NCI-H2227 (cell line): ENCODE results near the gene PIK3CD.

Source experiments
- DNase-seq: peaks from one replicate; lab custom pipeline; 2025; ENCODE audit not compliant: unreplicated experiment; lab: John Stamatoyannopoulos, UW

Gene PIK3CD

DNA sequence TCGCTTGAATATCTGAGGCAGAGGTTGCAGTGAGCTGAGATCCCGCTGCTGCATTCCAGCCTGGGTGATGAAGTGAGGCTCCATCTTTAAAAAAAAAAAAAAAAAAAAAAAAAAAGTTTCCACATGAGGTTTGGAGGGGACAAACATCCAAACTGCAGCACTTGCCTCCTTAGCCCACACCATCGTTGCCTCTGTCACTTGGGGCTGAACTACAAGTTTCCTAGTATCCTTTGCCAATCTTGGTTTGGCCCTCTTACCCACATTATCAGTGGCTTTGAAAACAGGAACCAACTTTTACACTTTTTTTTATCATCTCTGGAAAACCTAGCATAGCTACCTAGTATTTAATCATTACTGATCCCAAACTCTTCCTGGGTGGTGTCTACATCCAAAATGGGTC is 113.0 kb downstream of the PIK3CD start:
- DNase-seq = no peak

DNA sequence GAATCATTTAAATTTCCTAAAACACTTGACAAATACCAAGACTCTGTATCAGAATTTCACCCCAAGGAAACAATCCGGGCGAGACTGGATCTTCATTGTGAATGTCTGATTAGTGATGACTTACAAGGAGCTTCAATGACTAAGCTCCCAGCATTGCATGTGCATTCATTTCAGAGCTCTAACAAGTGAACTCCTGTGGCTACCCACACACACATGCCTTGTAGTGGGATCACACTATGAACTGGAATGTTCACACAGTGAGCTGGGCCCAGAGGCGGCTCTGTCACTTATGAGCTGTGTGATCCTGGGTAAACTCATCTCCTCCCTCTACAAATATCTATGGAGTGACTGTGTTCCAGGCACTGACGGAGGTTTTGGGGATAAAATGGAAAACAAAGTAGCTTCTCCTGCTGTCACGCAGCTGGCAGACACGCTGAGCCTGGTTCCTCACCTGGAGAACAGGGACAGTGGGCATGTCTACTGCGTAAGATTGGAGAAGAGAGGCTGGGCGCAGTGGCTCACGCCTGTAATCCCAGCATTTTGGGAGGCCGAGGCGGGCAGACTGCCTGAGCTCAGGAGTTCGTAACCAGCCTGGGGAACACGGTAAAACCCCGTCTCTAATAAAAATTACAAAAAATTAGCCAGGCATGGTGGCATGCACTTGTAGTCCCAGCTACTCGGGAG is 115.4 kb downstream of the PIK3CD start:
- no peak for DNase-seq

DNA sequence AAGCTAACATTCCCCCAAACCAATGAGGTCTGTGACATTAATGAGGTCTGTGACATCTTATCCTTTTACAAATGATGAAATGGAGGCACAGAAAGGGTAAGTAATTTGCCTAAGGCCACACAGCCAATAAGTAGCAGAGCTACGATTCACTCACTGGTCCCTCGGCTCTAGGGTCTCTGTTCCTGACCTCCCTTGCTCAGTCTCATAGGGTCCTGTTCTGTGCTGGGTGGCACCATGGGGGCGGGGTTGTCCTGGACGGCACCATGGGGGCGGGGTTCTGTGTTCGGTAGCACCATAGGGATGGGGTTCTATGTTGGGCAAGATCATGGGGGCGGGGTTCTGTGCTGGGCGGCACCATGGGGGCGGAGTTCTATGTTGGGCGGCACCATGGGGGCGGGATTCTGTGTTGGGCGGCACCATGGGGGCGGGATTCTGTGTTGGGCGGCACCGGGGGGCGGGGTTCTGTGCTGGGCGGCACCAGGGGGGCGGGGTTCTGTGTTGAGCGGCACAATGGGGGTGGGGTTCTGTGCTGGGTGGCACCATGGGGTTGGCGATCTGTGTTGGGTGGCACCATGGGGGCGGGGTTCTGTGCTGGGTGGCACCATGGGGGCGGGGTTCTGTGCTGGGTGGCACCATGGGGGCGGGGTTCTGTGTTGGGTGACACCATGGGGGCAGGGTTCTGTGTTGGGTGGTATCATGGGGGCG is 116.6 kb downstream of the PIK3CD start:
- no peak for DNase-seq

DNA sequence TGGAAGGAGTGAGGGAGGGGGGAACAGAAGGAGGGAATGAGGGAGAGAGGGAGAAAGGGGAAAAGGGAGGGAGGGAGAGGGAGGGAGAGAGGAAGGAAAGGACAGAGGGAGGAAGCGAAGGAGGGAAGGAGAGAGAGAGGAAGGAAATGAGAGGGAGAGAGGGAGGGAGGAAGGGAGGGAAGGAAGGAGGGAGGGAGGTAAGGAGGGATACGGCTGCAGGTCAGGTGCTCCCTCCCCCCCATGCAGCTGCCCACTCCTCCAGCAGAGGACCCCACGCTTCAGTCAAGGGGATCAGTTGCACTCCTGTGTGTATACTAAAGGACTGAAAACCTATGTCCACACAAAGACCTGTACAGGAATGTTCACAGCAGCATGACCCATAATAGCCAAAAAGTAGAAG is 117.5 kb downstream of the PIK3CD start:
- DNase-seq = no peak

DNA sequence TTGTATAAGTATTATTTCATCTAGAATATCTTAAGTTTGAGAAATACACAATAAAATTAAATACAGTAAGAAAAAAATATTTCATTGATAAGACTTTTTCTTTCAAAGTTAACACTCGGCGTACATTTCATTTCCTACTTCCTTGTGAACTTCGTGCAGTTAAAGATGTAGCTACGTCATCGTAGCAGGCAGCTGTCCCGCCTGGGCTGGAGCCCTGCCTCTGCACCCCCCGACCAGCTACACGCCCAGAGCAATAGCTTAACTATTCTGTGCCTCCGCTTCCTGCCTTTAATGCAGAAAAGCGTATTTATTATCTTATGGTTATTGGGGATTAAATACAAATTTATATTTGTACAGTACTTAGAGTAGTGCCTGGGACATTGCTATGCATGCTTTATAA is 118.8 kb downstream of the PIK3CD start:
- no peak for DNase-seq

DNA sequence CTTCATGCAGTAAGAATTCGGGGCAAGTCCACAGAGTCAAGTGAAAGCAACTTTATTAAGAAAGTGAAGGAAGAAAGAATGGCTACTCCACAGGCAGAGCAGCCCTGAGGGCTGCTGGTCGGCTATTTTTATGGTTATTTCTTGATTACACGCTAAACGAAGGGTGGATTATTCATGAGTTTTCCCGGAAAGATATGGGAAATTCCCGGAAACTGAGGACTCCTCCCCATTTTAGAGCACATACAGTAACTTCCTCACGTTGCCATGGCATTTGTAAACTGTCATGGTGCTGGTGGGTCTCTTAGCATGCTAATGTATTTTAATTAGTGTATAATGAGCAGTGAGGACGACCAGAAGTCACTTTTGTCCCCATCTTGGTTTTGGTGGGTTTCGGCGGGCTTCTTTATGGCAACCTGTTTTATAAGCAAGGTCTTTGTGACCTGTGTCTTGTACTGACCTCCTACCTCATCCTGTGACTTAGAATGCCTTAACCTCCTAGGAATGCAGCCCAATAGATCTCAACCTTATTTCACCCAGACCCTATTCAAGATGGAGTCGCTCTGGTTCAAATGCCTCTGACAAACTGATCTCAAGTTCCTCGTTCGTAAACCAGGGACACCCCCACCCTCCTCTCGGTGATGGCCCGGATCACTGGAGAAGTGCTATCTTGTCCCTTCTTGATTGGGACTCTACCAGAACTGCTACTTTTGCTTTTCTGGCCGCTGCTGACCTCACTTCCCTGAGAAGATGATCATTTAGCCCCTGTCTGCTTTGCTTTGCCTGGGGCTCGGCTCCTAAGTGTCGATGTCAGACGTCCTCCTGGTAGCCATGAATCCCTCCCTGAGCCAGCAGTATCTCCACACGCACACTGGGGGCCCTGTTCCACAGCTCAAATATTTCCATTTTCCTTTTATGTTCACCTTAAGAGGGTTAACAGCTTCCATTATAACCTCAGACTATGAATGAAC is 123.5 kb downstream of the PIK3CD start:
- no peak for DNase-seq

DNA sequence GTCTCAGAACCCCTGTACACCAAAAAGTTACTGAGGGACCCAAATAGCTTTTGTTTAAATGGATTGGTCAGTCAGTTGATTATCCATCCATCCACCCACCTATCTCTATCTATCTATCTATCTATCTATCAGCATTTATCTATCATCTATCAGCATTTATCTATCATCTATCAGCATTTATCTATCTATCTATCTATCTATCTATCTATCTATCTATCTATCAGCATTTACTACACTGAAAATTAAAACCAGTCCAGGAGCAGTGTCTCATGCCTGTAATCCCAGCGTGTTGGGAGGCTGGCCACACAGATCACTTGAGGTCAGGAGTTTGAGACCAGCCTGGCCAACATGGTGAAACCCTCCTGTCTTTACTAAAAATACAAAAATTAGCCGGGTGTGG is 125.2 kb downstream of the PIK3CD start:
- DNase-seq = no peak
